Medulla oblongata (tissue), 1 donor: Measurements from ENCODE around the gene AQR.
A peak's percentile ranks its signal among the peaks of the same experiment; 100 is the strongest.

Source experiments
- DNase-seq: peaks from one replicate; pipeline ENCODE4 v3.0.0-alpha.2; 2015; ENCODE audit errors: extremely low spot score

AQR gene

DNA sequence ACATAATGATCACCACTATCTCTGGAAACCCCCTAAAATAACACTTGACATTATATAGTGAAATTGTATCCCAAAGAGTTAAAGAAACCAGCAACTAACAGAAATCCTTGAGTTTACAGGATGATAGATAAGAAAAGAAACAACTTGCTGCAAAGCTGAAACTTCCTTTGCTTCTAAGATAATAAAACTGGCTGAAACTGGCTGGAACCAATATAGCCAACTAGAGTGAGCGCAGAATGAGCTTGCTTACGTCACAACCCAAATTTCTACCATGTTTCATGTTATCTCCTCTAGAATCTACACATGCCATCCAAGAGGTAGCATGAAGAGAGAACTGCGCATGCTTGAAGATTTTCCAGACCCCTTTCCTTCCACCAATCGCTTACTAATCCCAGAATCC lies 90.4 kb downstream of the AQR start:
- DNase-seq = no peak

DNA sequence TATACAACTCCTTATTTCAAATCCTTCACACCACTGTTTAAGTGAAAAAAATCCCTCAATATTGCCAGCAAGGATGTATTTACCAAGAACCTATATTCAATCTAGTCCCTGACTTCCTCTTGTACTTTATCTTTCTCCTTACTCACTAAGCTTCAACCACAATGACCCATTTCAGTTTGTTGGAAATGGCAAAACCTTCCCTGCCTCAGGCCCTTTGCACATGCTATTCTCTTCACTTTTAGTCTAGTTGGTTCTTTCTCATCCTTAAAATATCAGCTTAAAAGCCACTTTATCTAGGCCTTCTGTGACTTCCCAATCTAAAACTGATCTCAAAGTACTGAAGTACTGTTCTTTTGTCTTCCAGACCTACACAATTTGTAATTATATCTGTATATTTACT lies 92.9 kb downstream of the AQR start:
- DNase-seq = no peak

DNA sequence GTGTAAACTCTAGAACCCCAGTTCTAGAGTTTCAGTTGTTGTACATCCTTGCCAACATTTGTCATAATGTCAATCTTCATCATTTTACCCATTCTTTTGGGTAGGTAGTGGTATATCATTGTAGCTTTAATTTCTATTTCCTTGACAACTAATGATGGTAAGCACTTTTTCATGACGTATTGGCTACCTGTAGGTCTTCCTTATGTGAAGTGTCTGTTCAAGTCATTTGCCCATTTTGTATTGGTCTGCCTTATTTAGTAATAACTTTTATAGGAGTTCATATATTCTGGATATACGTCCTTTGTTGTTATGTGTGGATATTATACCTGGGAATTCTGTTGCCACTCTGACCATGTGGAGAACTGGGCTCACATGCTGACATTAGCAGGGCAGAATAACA lies 100.4 kb downstream of the AQR start:
- DNase-seq = no peak

DNA sequence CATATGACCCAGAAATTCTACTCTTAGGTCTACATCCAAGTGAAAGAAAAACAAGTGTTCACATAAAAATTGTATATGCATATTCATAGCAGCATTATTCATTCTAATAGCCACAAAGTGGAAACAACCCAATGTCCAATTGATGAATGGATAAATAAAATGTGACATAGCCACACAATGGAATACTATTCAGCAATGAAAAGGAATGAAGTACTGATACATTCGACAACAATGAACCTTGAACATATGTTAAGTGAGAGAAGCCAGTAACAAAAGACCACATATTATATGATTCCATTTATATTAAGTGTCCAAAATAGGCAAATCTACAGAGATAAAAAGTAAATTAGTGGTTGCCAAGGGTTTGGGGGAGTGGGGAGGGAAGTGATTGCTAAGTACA lies 104.0 kb downstream of the AQR start:
- no peak for DNase-seq

DNA sequence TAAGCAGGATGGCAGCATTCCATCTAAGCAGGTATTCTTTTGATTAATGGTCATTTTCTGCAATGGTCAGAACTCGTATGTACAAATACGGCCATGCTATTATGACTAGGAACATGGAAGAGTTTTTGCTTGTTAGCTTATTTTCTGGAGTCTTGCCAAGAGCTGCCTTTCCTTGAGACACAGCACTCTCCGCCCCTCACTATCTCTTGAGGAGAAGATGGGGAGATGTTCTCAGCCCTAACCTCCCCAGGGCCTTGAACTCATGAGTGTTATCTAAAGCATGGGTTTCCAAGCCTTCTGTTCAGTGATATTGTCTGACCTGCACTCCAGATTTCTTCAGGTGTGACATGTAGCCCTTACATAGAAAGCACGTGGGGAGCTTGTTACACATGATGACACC lies 108.3 kb downstream of the AQR start:
- no peak for DNase-seq

DNA sequence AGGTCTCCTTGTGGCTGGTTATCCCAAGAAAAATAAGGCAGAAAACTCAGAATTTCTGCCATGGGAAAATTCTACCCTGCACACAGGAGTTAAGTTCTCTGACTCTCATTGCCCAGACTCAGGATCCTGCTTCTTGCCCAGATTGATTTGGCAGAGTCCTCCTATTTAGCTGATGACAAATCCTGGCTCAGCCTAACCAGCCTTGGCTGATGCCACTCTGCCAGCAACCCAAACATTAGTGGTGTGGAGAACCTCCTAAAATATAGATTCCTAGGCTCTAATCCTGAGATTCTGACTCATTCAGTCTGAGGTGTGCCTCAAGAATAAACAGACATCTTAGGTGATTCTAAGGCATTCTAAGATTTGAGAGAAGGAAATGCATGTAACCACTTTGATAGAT lies 113.6 kb downstream of the AQR start:
- peak; percentile 75 for DNase-seq

DNA sequence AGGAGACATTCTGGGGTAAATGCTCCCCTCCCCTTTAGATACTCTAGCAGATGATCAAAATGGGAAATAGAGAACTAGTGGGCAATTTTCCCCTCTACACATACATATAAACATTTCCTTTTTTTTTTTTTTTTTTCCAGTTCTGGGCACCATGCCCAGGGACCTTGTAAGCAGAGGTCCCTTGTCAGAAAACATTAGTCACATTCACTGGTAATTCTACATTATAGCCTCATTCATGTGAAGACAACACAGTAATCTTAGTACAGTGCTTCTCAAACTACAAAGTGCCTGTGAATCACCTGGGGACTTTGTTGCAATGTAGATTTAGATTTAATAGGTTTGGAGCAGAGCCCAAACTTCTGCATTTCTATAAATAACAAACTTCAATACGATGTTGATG lies 114.1 kb downstream of the AQR start:
- peak; percentile 24 for DNase-seq

DNA sequence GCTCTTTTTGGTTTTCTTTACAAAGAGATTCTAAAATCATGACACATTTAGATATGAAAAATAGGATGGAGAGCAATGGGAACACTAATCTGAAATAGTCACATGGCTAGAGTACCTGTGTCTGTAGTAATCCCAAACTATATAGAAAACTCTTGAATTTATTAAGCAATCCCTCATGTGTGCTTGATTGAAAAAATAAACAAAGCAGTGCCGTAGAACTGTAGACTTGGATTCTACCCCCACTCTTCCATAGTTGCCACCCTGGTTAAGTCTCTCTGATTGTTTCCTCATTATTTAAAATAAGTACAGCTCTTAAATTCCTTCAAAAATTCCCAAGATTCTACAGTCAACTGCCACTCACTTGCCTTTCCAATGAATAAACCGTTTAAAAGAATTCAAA lies 115.3 kb downstream of the AQR start:
- DNase-seq = no peak

DNA sequence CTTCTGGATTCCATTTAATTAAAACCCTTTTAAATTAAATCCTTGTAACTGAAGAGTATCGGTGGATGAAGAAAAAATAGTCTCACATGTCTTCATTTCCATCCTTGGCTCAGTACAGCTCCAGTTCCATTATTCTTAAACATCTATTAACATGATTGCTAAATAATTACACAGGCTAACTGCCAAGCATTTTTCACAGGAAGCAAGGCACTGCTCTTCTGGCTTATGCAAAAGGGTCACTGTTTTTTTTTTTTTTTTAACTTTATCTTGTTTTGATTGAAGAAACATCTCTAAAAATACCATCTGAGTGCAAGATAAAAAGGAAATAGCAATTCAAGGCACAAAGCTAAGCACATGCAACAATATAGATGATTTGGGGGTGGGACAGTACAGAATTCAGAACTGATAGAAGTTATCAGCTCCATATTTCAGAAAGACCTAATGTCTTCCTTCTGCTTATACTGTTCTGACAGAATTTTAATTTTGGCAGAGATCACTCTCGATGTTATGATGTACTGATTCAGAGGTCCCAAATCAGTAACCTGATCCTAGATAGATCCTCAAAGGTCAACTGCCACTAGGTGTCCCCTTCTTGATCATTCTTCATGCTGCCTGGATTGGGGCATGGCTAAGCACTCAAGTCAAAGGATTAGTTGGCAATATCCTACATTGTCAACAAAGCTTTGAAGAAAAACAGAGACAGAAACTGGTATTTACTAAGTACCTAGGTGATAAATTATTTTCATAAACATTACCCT lies 116.4 kb downstream of the AQR start:
- no peak for DNase-seq

DNA sequence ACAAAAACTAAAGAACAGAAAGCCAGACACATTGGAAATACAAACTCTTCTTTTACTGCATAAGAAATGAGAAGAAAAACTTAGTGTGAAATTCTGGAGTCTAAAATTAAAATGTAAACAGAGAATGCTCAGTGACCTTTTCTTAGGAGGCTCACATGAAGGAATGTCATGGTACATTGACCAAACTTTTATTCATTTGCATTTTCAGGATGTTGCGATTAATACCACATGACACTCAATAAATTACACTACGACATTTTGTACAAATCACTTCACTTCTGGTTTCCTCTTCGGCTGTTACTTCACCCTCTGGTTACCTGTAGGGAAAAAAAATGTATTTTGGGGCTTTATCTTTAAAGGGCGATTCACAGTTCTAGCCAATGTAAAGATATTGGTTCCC lies 117.8 kb downstream of the AQR start:
- no peak for DNase-seq

DNA sequence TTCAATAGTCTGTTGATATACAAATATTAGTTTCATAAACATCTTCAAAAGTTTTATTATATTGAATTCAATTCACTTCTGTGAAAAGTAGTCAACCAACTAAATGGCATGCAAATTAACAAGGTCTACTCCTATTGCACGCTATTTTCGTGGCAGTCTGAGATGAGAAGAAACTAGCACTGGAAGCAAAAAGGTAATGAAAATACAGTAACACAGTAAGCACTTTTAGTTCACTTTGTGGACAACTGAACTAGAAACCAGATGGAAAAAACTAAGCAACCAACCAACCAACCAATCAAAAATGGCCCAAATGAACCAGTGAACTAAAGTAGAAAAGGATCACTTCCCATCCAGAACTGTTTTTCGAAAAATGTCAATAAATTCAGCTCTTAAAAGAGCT lies 118.5 kb downstream of the AQR start:
- no peak for DNase-seq

DNA sequence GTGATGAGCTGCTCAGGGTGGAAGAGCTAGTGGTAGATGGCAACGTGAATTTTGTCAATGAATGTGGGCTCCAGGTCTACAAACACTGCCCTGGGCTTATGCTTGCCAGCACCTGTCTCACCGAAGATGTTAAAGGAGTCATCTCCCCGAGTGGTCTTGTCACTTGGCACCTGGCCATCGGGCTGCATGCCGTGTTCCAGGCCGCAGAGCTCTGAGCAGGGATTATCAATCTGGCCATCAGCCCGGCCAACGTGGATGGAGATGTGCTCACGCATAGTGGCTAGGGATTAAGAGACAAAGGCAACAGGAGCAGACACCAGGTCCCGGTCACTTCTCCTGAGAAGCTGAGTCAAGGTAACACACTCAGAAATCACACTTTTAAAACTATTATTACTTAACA lies 119.4 kb downstream of the AQR start:
- DNase-seq = no peak

DNA sequence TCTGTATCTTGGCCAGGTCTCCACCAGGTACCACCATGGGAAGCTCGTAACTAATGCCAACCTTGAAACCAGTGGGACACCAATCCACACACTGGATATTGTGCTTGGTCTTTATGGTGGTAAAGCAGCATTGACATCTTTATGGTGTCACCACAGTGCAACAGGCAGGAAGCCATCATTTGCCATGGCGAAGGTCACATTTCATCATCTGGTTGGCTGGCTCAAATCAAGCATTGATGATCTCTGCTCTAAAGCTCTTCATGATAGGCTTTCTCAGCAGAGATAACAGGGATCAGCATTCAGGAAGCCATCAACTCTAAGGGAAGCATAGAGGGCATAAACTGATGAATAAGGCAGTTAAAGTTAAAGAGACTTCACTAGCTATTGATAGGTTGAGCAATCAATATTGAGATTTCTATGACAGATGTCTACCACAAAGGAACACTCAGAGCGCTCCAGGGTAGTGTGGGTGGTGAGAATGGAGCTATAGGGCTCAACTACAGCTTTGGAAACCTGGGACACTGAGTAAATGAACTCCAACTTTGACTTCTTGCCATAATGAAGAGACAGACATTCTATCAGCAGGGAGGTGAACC lies 120.1 kb downstream of the AQR start:
- no peak for DNase-seq

DNA sequence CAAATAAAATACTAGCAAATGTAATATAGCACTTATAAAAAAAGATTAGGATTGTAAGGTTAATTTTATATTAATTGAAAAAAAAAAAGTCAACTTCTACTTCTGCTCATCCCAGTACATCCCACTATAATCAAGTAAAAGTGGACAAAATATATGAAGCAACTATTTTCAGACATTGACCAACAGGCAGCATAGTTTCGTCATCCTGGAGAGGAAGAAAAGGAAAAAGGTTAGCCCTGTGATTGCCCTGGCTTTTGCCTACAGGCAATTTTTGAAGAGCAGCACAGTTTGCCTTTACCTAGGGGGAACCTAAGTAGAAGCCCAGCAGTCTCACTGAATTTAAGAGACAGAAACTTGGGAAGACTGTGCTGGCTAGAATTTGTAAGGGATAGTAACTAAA lies 121.9 kb downstream of the AQR start:
- DNase-seq = no peak

DNA sequence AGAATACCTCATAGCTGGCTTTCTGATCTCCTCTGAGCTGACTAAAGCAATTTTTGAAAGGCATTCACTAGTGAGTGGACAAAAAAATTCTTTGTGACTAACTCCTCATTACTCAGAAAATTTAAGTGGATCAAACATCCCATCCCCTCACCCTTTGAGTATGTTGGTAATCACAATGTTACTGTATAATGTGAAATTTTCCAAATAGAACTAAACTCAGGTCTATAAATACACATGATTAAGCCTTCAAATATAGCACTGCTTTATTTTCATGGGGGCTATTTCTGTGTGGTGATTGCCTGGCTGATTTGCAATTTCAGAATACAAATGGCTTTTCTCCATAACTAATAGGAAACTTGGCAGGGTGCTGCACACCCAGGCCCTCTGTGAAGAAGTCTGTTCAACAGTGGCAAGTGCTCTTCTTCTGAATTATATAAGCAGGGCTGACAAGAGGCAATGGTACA lies 128.2 kb downstream of the AQR start:
- DNase-seq = peak; percentile 32

DNA sequence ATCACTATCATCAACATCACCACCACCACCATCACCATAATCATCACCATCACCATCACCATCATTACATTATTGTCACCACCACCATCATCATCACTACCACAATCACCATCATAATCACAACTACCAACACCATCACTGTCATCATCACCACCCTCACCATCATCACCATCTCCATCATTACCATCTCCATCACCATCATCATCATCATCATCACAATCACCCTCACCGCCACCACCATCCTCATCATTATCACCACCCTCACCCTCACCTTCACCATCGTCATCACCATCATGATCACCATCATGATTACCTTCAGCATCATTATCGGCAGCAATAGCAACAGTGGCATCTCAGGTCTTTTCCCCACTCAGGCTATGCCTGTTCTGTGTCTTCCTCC lies 131.3 kb downstream of the AQR start:
- no peak for DNase-seq

DNA sequence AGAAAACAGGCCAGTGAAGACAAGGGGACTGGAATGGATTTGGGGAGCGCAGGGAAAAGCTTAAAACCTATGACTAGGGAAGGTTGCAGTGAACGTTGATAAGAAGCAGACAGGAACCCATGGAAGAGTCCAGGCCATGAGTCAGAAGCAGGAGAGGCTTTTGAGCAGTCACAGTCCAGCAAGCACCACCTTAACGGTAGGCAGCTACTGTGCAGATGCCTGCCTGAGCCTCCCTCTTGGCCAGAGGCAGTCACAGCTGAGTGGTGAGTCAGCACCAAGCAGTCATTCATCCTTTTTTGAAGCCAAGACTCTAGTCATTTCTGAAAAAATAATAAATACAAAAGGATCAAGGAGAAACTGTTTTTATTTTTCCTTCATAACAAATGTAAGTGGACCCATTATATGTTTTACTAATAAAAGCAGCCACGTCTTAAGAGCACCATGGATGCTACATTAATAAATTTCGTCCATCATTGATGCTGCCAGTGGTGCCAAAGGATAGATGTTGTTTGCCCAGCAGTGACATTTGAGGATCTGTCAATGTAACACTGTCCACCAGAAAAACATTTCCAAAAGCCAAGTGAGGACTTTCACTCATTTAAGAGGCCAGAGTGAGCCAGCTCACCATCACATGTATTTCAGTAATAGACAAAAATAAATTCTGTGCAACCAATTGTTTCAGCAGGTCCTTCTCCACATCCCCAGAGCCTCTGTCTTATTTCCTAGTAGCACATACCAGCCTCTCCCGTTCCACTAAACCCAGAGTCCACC lies 132.1 kb downstream of the AQR start:
- no peak for DNase-seq

DNA sequence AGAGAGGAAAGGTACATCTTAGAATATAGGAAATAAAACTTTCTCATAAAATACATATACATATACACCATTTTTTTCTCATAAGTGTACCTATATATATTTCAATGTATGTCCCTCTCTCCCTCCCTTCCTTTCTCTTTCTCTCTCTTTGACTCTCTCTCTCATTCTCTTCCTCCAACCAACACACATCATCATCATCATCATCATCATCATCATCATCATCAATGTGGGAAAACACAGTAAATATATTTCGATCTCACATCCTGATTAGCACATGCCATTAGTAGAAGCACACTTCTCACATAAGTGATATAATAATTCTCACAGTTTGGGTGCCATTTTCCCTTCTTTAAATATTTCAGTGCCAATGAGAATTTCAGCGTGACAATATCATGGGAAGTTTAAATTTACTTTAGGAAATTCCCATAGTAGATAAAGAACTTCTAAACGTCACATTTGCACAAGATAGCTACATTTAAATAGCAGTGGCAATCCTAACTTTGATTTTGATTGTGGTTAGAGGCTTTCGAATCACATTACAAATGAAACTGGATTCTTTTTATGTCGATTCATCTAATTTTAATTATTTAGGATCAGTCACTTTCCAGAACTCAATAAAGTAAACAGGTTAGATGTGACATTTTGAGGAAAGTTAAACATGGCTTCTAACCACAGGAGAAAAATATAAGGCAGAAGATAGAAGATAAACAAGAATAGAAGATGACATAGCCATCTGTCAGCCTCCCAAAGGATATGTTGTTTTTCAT lies 141.2 kb downstream of the AQR start:
- DNase-seq = no peak

DNA sequence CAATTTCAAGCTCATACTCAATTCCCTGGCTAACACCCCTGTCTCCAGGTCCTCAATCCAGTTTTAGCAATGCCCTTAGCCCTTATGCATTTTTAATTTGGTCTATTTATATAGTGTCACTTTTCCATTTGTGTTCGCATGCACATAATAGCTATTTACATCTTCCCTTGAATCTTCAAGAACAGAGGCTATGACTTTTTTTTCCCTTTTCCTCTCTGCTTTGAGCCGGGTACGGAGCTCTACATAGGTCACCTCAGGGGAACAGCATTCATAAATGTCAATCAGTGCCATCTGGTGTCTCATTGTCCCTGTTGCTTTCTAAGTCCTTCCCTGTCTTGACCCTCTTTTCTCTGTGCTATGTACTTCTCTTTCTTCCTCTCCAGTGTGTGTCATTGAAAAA lies 147.7 kb downstream of the AQR start:
- no peak for DNase-seq

DNA sequence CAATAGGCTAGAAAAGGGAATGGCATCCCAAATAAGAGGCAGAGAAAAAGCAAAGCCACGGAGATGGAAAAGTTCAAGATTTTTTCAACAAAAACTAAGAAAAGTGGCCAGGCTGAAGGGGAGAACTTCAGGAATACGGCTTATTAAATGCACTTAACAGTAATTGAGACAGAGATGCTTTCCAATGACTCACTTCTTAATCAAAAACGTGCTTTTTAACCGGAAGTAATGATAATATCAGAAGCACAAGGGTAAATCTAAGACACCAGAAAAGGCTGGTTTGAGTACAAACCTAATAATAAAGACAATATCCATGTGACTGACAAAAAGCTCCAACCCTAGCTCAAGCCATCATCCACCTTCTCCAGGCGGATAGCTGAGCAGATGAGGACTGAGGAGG lies 149.4 kb downstream of the AQR start:
- DNase-seq = no peak

DNA sequence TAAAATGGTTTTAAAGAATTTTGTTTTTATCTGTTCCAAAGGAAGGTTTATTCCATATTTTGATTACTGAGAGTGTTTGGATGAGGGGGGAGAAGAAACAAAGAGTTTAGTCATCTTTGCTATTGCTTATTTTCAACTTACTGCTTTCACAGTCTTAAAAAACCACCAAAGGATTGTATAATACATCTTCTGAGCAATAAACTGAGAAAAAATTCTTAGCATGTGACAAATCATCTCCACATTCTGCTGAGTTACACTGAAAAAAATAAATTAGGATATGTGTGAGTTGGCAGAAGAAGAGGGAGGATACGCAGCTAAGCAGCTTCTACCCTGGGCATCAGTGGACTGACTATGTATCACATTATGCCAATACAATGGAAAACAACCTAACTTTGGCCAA lies 151.0 kb downstream of the AQR start:
- no peak for DNase-seq

DNA sequence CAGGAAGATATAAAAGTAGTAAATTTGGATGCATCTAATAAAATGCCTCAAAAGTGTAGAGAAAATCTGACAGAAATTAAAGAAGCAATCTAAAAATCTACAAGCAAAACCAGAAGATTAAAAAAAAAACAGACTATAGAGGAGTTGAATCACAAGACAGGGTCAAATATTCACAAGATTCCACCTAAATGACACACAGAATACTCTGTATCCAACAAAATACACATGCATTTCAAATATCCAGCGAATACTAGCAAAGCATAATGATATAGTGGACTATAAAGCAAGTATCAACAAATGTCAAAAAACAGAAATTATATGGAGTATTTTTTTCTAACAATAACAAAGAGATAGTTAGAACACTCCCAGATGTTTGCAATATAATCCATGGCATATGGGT lies 153.7 kb downstream of the AQR start:
- no peak for DNase-seq
